GM21381 (cell line): ENCODE results near the gene FRMPD1.
"Not testable (repeated sequence)": the region's sequence is repeated elsewhere in the genome, so short reads cannot be mapped to it uniquely, and the experiment has no call there.

Source experiments
- ATAC-seq: cut with Tn5 transposase; IDR thresholded peaks from one replicate; pipeline ENCODE4 v1.9.1; 2021; ENCODE audit warnings: mild to moderate bottlenecking, moderate library complexity; ENCODE audit not compliant: unreplicated experiment

Gene FRMPD1

GRCh38 chr9:37730839-37731238 lies 80.1 kb downstream of the FRMPD1 start:
- no peak for ATAC-seq

- no peak for ATAC-seq
Observed at GRCh38 chr9:37732086-37732741, 81.5 kb downstream of the FRMPD1 start.

GRCh38 chr9:37732952-37733351 lies 82.2 kb downstream of the FRMPD1 start:
- ATAC-seq = no peak

- no peak for ATAC-seq
Observed at GRCh38 chr9:37739222-37739621, 88.5 kb downstream of the FRMPD1 start.

- ATAC-seq = no peak
Observed at GRCh38 chr9:37740128-37740527, 89.4 kb downstream of the FRMPD1 start.

GRCh38 chr9:37740631-37741328 lies 90.0 kb downstream of the FRMPD1 start:
- ATAC-seq = no peak

GRCh38 chr9:37745970-37746369 lies 95.2 kb downstream of the FRMPD1 start:
- no peak for ATAC-seq

GRCh38 chr9:37746448-37747270 lies 95.9 kb downstream of the FRMPD1 start:
- no peak for ATAC-seq

- ATAC-seq = peak; percentile 73
Observed at GRCh38 chr9:37747271-37747753, 96.6 kb downstream of the FRMPD1 start.

GRCh38 chr9:37749129-37749528 lies 98.4 kb downstream of the FRMPD1 start:
- no peak for ATAC-seq

- no peak for ATAC-seq
Observed at GRCh38 chr9:37751186-37751585, 100.4 kb downstream of the FRMPD1 start.

GRCh38 chr9:37751704-37752103 lies 101.0 kb downstream of the FRMPD1 start:
- ATAC-seq = not testable (repeated sequence)

- ATAC-seq = not testable (repeated sequence)
Observed at GRCh38 chr9:37752112-37752511, 101.4 kb downstream of the FRMPD1 start.

- ATAC-seq = no peak
Observed at GRCh38 chr9:37752642-37753488, 102.1 kb downstream of the FRMPD1 start.

- ATAC-seq = peak; percentile 91
Observed at GRCh38 chr9:37753489-37754190, 102.9 kb downstream of the FRMPD1 start, which contains the start of gene TRMT10B. Gene TRMT10B (plus strand): TSS chr9:37753805. CDS start chr9:37761932, 8,127 bp downstream.

- no peak for ATAC-seq
Observed at GRCh38 chr9:37758747-37759146, 108.0 kb downstream of the FRMPD1 start.

GRCh38 chr9:37760416-37761161 lies 109.8 kb downstream of the FRMPD1 start:
- no peak for ATAC-seq

GRCh38 chr9:37761511-37761910 lies 110.8 kb downstream of the FRMPD1 start:
- ATAC-seq = no peak

- not testable (repeated sequence) for ATAC-seq
Observed at GRCh38 chr9:37765263-37765662, 114.5 kb downstream of the FRMPD1 start.
